Activated CD4-positive, alpha-beta T cell treated with anti-CD3 and anti-CD28 coated beads for 48 hours (primary cell): Measurements from ENCODE around the gene APOBEC3G.
"Not testable (repeated sequence)": the region's sequence is repeated elsewhere in the genome, so short reads cannot be mapped to it uniquely, and the experiment has no call there.

Experiments used
- DNase-seq: peaks from one replicate; pipeline ENCODE4 v3.0.0-alpha.2; 2020

Gene APOBEC3G

GRCh38 chr22:39077026-39077840, at the start of gene APOBEC3G:
Gene APOBEC3G, plus strand, starts transcription at chr22:39077275. Its CDS starts 87 bp downstream, at chr22:39077362.
- peak; percentile 62 for DNase-seq

GRCh38 chr22:39027717-39028116, 49.4 kb upstream of the APOBEC3G start:
- no peak for DNase-seq

- no peak for DNase-seq
These were observed 48.8 kb upstream of the APOBEC3G start for GRCh38 chr22:39028281-39028680.

- DNase-seq: no peak
These were observed 47.8 kb upstream of the APOBEC3G start for GRCh38 chr22:39029227-39029626.

- DNase-seq: no peak
These were observed 46.4 kb upstream of the APOBEC3G start for GRCh38 chr22:39030705-39031104.

GRCh38 chr22:39031434-39032295, 45.4 kb upstream of the APOBEC3G start:
- DNase-seq: not testable (repeated sequence)

DNA sequence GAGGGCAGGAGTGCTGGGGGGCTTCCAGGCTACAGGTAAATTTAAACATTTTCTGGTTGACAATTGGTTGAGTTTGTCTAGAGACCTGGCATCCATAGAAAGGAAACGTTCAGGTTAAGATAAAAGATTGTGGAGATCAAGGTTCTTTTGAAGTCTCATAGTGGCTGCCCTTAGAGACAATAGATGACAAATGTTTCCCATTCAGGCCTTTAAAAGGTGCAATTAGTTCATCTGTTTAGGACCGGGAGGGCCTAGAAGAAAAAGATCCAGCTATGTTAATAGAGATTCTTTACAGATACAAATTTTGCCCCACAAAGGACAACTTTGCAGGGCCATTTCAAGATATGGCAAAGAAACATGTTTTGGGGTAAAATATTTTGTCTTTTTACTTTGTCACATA, 40.0 kb upstream of the APOBEC3G start:
- not testable (repeated sequence) for DNase-seq

- no peak for DNase-seq
These were observed 37.6 kb upstream of the APOBEC3G start for GRCh38 chr22:39039306-39040126.

- DNase-seq: not testable (repeated sequence)
These were observed 36.9 kb upstream of the APOBEC3G start for GRCh38 chr22:39040155-39040537.

DNA sequence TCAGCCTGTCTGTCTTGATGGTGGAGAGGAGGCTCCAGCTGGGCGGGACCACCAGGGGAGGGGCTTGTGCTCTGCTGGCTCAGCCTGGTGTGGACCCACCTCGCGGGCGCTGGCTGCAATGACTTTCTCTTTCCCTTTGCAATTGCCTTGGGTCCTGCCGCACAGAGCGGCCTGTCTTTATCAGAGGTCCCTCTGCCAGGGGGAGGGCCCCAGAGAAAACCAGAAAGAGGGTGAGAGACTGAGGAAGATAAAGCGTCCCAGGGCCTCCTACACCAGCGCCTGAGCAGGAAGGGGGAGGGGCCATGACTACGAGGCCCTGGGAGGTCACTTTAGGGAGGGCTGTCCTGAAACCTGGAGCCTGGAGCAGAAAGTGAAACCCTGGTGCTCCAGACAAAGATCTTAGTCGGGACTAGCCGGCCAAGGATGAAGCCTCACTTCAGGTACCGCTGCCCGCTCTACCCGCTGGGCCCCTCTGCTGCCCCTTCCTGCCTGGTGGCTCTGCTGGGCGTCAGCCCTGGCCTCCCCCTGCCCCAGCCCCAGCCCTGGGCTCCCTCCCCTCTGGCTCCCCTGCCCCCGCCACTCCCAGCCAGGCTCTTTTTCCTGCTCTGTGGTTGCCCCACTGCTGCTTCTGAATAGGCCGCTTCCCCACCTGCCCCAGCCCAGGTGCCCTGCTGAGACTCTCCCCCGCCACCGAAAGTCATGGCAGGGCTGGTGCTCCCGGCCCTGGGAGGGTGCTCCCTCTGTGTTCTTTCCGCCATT, 36.4 kb upstream of the APOBEC3G start, which contains the start of gene APOBEC3F:
APOBEC3F (plus strand) TSS at position 327 of the 759 bp plus-strand sequence; CDS start at position 424, 97 bp downstream.
- DNase-seq: peak; percentile 76

DNA sequence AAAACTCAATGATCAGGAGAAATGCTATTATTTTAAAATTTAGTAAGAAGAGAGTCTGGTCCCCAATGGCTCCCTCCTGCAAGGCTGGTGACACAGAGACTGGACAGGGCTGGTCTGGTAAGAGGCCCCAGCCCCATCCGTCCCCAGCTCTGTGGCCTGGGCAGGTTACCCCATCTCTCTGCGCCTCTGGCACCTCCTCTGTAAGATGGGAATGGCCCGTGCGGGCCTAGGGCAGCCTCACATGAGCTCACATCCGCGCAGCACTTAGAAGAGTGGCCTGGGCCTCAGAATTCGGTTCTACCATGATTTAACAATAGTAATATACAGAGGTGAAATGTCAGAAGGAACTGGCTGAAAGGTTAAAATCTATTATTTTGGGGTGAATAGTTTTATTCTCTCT, 35.2 kb upstream of the APOBEC3G start:
- DNase-seq: no peak

DNA sequence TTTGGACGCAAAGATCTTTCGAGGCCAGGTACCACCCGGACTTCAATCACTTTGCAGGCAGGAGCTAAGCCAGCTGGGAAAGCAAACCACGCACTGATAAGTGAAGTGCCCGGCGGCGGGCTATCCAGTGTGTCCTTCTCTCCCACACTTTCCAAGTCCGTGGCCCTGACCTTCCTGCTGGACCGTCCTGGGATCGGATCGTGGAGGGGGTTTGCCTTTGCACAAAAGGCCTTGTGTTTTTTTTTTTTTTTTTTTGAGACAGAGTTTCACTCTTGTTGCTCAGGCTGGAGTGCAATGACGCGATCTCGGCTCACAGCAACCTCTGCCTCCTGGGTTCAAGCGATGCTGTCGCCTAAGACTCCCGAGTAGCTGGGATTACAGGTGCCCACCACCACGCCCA, 34.0 kb upstream of the APOBEC3G start:
- not testable (repeated sequence) for DNase-seq

GRCh38 chr22:39045136-39045535, 31.9 kb upstream of the APOBEC3G start:
- not testable (repeated sequence) for DNase-seq

- DNase-seq: not testable (repeated sequence)
These were observed 27.6 kb upstream of the APOBEC3G start for GRCh38 chr22:39049486-39049885.

GRCh38 chr22:39051844-39052495, 25.1 kb upstream of the APOBEC3G start:
- not testable (repeated sequence) for DNase-seq

- DNase-seq: no peak
These were observed 21.4 kb upstream of the APOBEC3G start for GRCh38 chr22:39055658-39056057.

GRCh38 chr22:39061290-39061689, 15.8 kb upstream of the APOBEC3G start:
- DNase-seq: not testable (repeated sequence)

GRCh38 chr22:39061951-39062350, 15.1 kb upstream of the APOBEC3G start:
- DNase-seq: not testable (repeated sequence)

DNA sequence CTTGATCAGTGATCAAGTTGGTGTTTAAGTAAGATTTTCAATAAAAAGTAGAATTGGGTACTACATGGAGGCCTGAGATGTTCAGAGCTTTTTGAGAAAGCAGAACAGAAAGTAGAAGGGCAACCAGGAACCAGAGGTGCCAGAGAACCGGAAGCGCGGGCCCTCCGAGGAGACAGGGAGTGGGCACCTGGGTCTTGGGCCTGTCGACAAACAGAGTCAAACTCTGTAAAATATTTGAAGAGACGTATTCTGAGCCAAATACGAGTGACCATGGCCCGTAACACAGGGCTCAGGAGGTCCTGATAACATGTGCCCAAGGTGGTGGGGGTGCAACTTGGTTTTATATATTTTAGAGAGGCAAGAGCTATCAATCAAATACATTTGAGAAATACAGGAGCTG, 13.2 kb upstream of the APOBEC3G start:
- not testable (repeated sequence) for DNase-seq

DNA sequence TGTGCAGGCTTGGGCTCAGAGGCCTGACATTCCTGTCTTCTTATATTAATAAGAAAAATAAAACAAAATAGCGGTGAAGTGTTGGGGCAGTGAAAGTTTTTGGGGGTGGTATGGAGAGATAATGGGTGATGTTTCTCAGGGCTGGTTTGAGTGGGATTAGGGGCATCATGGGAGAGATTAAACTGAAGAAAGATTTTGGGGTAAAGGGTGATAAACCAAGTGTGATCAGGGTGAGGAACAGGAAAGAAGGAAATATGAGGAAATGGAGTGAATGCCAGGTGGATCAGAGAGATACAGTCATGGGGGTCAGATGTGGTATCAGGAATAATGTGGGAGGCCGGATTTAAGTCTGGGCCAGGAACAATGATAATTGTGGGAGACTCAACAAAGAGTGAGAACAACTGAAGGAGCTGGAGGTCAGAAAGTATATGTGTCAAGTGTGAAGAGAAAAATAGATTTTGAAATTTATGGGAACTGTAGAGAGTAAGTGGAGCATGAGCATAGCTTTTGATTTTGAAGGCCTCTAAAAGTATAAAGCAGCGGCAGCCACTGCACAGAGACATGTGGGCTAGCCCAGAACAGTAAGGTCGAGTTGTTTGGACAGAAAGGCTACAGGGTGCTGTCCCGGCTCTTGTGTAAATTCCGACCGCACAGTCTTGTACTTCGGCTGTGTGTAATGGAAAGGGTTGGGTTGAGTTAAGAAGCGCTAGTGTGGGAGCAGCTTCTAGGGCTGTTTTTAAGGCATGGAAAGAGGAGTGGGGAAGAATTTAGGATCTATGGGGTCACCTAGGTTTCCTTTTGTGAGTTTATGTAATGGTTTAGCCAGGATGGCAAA, 10.4 kb upstream of the APOBEC3G start:
- not testable (repeated sequence) for DNase-seq
